ENCODE data around the gene CORO1C. TPM values are rescaled to one million over a fixed set of nuclear protein-coding genes. Genes with fewer than 3 reads are reported as not detected.

The CORO1C gene
- total RNA-seq, 1 experiment from 2014 or later = 208 TPM

DNA sequence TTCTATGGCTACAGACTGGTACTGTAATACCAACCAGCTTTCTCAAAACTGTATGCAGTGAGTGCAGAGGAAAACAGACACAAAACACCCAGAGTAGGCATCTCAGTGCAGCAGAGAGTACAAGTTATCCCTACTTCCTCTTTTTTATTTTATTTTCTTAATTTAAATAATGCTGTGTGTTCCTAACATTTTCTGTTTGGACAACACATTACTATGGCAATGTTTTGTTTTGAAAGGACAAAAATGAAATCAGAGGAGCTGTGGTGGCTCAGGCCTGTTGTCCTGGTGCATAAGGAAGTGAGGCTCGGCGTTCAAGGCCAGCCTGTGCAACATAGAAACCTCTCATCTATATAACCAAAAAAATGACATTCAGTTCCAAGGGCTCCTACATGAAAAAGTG lies 64.0 kb downstream of the CORO1C start:
- POLR2A ChIA-PET (ENCODE audit: low non-redundant PET) = no interaction called here
- CTCF ChIA-PET = interaction anchor here (1.6 kb wide), 1 partner anchor 137 kb away, joined by 8 read pairs; no protein-coding TSS in a partner anchor
- no peak for DNase-seq (ENCODE audit: low spot score)
- intact Hi-C loops (cut with micrococcal nuclease; ENCODE audit: unreplicated experiment) = loop anchor here (5.0 kb wide), 1 partner anchor 280 kb away; no protein-coding TSS in a partner anchor
- Histone ChIP-seq H3K4me1 (ENCODE audit: insufficient read depth, low read length, poor library complexity, severe bottlenecking) (peaks cover 57% of the 10 kb centered on the region), H3K4me3 (ENCODE audit: low read depth, low read length, poor library complexity, severe bottlenecking) (no peak overlapping the region), H3K27ac (ENCODE audit: low read depth, low read length, poor library complexity, severe bottlenecking) (peak overlapping the region; percentile 2), H3K36me3 (ENCODE audit: insufficient read depth, low read length, poor library complexity, severe bottlenecking) (no peaks in the 10 kb centered on the region), H3K27me3 (replicated peaks; ENCODE audit: insufficient read depth, low read depth, low read length, poor library complexity) (no peaks in the 10 kb centered on the region), H3K9me3 (ENCODE audit: low read depth, low read length, poor library complexity, severe bottlenecking) (no peaks in the 10 kb centered on the region)
- TF ChIP-seq EZH2 (IDR thresholded peaks at IDR 0.05; ENCODE audit: borderline replicate concordance, low read depth, low read length, poor library complexity, severe bottlenecking) = no peak
- TF ChIP-seq, protein P1, sequence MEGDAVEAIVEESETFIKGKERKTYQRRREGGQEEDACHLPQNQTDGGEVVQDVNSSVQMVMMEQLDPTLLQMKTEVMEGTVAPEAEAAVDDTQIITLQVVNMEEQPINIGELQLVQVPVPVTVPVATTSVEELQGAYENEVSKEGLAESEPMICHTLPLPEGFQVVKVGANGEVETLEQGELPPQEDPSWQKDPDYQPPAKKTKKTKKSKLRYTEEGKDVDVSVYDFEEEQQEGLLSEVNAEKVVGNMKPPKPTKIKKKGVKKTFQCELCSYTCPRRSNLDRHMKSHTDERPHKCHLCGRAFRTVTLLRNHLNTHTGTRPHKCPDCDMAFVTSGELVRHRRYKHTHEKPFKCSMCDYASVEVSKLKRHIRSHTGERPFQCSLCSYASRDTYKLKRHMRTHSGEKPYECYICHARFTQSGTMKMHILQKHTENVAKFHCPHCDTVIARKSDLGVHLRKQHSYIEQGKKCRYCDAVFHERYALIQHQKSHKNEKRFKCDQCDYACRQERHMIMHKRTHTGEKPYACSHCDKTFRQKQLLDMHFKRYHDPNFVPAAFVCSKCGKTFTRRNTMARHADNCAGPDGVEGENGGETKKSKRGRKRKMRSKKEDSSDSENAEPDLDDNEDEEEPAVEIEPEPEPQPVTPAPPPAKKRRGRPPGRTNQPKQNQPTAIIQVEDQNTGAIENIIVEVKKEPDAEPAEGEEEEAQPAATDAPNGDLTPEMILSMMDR (conservative IDR thresholded peaks at IDR 0.05; ENCODE audit: low read depth, low read length) = no peak
- no TSS peak for BruUV-seq (replicated peaks)

DNA sequence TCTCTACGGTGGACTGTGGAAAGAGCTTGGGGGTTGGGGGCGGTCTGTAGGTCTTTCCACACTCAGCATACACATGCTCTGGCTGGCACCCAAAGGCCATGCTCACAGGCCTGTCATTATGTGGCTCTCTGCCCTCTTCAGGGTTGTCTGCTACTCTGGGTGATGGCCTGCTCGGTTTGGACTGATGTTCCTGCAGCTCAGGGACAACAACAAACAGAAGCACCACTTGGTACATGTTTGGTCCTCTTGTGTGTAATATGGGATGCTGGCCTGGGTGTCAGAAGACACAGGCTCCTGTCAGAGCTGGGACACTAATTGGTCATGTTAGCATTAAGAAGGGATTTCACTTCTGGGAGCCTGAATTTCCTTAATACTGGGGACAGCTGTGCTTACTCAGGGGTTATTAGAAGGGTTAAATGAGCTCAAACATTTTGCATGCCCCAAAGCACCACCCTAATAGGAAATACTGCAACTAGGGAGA lies 64.9 kb downstream of the CORO1C start:
- intact Hi-C loops (cut with micrococcal nuclease; ENCODE audit: unreplicated experiment) = loop anchor here (5.0 kb wide), 1 partner anchor 281 kb away; no protein-coding TSS in a partner anchor
- TF ChIP-seq EZH2 (IDR thresholded peaks at IDR 0.05; ENCODE audit: borderline replicate concordance, low read depth, low read length, poor library complexity, severe bottlenecking) = no peak
- TF ChIP-seq, protein P1 (conservative IDR thresholded peaks at IDR 0.05; ENCODE audit: low read depth, low read length) = no peak
- Histone ChIP-seq H3K27me3 (replicated peaks; ENCODE audit: insufficient read depth, low read depth, low read length, poor library complexity) (no peaks in the 10 kb centered on the region), H3K27ac (ENCODE audit: low read depth, low read length, poor library complexity, severe bottlenecking) (peak overlapping the region; percentile 2), H3K4me1 (ENCODE audit: insufficient read depth, low read length, poor library complexity, severe bottlenecking) (peaks cover 57% of the 10 kb centered on the region), H3K9me3 (ENCODE audit: low read depth, low read length, poor library complexity, severe bottlenecking) (no peaks in the 10 kb centered on the region), H3K4me3 (ENCODE audit: low read depth, low read length, poor library complexity, severe bottlenecking) (no peak overlapping the region), H3K36me3 (ENCODE audit: insufficient read depth, low read length, poor library complexity, severe bottlenecking) (no peaks in the 10 kb centered on the region)
- POLR2A ChIA-PET (ENCODE audit: low non-redundant PET) = no interaction called here
- no peak for DNase-seq (ENCODE audit: low spot score)
- CTCF ChIA-PET = interaction anchor here (0.7 to 1.6 kb wide), 2 partner anchors 138 to 160 kb away, joined by 6 to 8 read pairs; no protein-coding TSS in a partner anchor
- no TSS peak for BruUV-seq (replicated peaks)

DNA sequence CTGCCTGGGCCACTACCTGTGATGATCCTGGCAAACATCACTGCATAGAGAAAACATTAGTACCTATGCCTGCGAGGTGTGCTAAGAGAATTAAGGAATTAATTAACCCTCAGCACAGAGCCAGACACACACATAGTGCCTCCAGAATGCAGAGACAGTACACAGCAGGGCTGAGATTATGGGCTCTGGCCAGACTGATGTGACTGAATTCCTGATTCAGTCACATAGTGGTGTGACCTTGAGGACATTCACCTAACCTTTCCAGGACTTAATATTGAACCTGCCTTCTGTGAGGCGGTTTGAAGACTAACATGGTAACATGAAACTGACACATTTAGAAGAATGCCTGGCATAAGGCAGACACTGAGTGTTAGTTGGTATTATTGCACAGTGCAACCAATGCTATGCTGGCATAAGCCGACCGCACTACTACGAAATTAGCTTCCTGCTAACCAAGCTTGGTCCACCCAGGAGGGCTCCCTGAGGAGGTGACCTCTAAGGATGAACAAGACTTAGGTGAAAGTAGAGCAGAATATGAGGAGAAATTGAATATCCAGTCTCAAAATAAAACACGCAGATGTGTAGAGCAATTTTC lies 65.6 kb downstream of the CORO1C start:
- CTCF ChIA-PET = interaction anchor here (0.7 to 1.6 kb wide), 2 partner anchors 138 to 161 kb away, joined by 6 to 8 read pairs; no protein-coding TSS in a partner anchor
- Histone ChIP-seq H3K36me3 (ENCODE audit: insufficient read depth, low read length, poor library complexity, severe bottlenecking) (no peaks in the 10 kb centered on the region), H3K27me3 (replicated peaks; ENCODE audit: insufficient read depth, low read depth, low read length, poor library complexity) (no peaks in the 10 kb centered on the region), H3K27ac (ENCODE audit: low read depth, low read length, poor library complexity, severe bottlenecking) (peak overlapping the region; percentile 46), H3K9me3 (ENCODE audit: low read depth, low read length, poor library complexity, severe bottlenecking) (no peaks in the 10 kb centered on the region), H3K4me1 (ENCODE audit: insufficient read depth, low read length, poor library complexity, severe bottlenecking) (peaks cover 56% of the 10 kb centered on the region), H3K4me3 (ENCODE audit: low read depth, low read length, poor library complexity, severe bottlenecking) (no peak overlapping the region)
- POLR2A ChIA-PET (ENCODE audit: low non-redundant PET) = no interaction called here
- intact Hi-C loops (cut with micrococcal nuclease; ENCODE audit: unreplicated experiment) = loop anchor here (1.0 to 5.0 kb wide), 3 partner anchors 65 to 428 kb away; partner anchors contain the start of genes ALKBH2 and CORO1C
- TF ChIP-seq EZH2 (IDR thresholded peaks at IDR 0.05; ENCODE audit: borderline replicate concordance, low read depth, low read length, poor library complexity, severe bottlenecking) = no peak
- TF ChIP-seq, protein P1 (conservative IDR thresholded peaks at IDR 0.05; ENCODE audit: low read depth, low read length) = no peak
- BruUV-seq (replicated peaks) = no TSS peak
- no peak for DNase-seq (ENCODE audit: low spot score)
